ENCODE results near the gene FGF14. TPM values are rescaled to one million over a fixed set of nuclear protein-coding genes. Genes with fewer than 3 reads are reported as not detected.

FGF14 gene
- total RNA-seq, 4 donors from 2014 or later, result 0.04 to 1.4 (median 0.38) TPM

GRCh38 chr13:102422690-102423089, 20.8 kb upstream of the FGF14 start:
- no peaks in the 10 kb centered on the region for H3K27me3 ChIP-seq
- H3K4me1 ChIP-seq, result no peaks in the 10 kb centered on the region
- H3K9me3 ChIP-seq, result no peaks in the 10 kb centered on the region
- intact Hi-C loops (cut with DNase I), result no loop called here
- H3K27ac ChIP-seq, result no peak overlapping the region
- no peak overlapping the region for H3K4me3 ChIP-seq (replicated peaks in 1 of 3)
- WGBS, 2 donors, result 82 to 88% methylated on average over 2 of the region's 2 CpGs
- no peak for TF ChIP-seq POLR2A (IDR thresholded peaks at IDR 0.05)
- no peak for TF ChIP-seq CTCF (IDR thresholded peaks at IDR 0.05)
- no peak for DNase-seq
- no peaks in the 10 kb centered on the region for H3K36me3 ChIP-seq

- intact Hi-C loops (cut with DNase I), result no loop called here
- no peak for DNase-seq
- TF ChIP-seq CTCF (IDR thresholded peaks at IDR 0.05), result no peak
- TF ChIP-seq POLR2A (IDR thresholded peaks at IDR 0.05), result no peak
- Histone ChIP-seq H3K4me3 (replicated peaks in 1 of 3) (no peak overlapping the region), H3K4me1 (peaks cover 0 to 17% of the 10 kb centered on the region in 2 donors), H3K27me3 (no peaks in the 10 kb centered on the region), H3K36me3 (no peaks in the 10 kb centered on the region), H3K9me3 (no peaks in the 10 kb centered on the region), H3K27ac (no peak overlapping the region)
- WGBS, 2 donors, result 61 to 68% methylated on average over 3 of the region's 3 CpGs
Measured at GRCh38 chr13:102405499-102406100, 3.8 kb upstream of the FGF14 start.

- intact Hi-C loops (cut with DNase I), result no loop called here
- WGBS, 2 donors, result 5 to 7% methylated on average over 14 of the region's 14 CpGs
- Histone ChIP-seq H3K4me3 (replicated peaks in 1 of 3) (peak overlapping the region in 1 of 3 donors; percentile 4), H3K9me3 (no peaks in the 10 kb centered on the region), H3K4me1 (peaks cover 0 to 28% of the 10 kb centered on the region in 2 donors), H3K27ac (no peak overlapping the region), H3K36me3 (no peaks in the 10 kb centered on the region), H3K27me3 (no peaks in the 10 kb centered on the region)
- DNase-seq, result peak in 1 of 2 donors; percentile 5
- TF ChIP-seq POLR2A (IDR thresholded peaks at IDR 0.05) (no peak), CTCF (IDR thresholded peaks at IDR 0.05) (no peak)
Measured at GRCh38 chr13:102402290-102402689, 442 bp upstream of the FGF14 start.

GRCh38 chr13:102401265-102401664, 583 bp downstream of the FGF14 start:
- Histone ChIP-seq H3K4me1 (peaks cover 0 to 28% of the 10 kb centered on the region in 2 donors), H3K27ac (no peak overlapping the region), H3K4me3 (replicated peaks in 1 of 3) (peak overlapping the region in 1 of 3 donors; percentile 40), H3K27me3 (no peaks in the 10 kb centered on the region), H3K9me3 (no peaks in the 10 kb centered on the region), H3K36me3 (no peaks in the 10 kb centered on the region)
- intact Hi-C loops (cut with DNase I), result no loop called here
- 13 to 18% methylated on average over 7 of the region's 7 CpGs for WGBS, 2 donors
- TF ChIP-seq CTCF (IDR thresholded peaks at IDR 0.05) (no peak), POLR2A (IDR thresholded peaks at IDR 0.05) (no peak)
- no peak for DNase-seq

GRCh38 chr13:102400675-102401145, 1.1 kb downstream of the FGF14 start:
- DNase-seq, result peak in 1 of 2 donors; percentile 5
- WGBS, 2 donors, result 1 to 2% methylated on average over 23 of the region's 24 CpGs

More at GRCh38 chr13:102400675-102401145, 1.1 kb downstream of the FGF14 start:
- Histone ChIP-seq H3K4me3 (replicated peaks in 1 of 3) (peak overlapping the region in 1 of 3 donors; percentile 40), H3K9me3 (no peaks in the 10 kb centered on the region), H3K27me3 (no peaks in the 10 kb centered on the region), H3K36me3 (no peaks in the 10 kb centered on the region), H3K4me1 (peaks cover 0 to 28% of the 10 kb centered on the region in 2 donors), H3K27ac (no peak overlapping the region)
- intact Hi-C loops (cut with DNase I), result no loop called here
- no peak for TF ChIP-seq POLR2A (IDR thresholded peaks at IDR 0.05)
